Esophagus squamous epithelium (tissue), 5 donors: Measurements from ENCODE around the gene ETS2. TPM values are rescaled to one million over a fixed set of nuclear protein-coding genes. Genes with fewer than 3 reads are reported as not detected.

Source experiments
- DNase-seq: peaks from one replicate; lab custom pipeline; 2025; lab: John Stamatoyannopoulos, UW
- H3K27ac ChIP-seq, 4 donors: fragments of 200-600 bp; sonication (generic); one replicate each; pipeline ENCODE4 v1.5.1; 2016 to 2019; ENCODE audit warnings: mild to moderate bottlenecking in 1 of 4
- H3K27me3 ChIP-seq, 4 donors: fragments of 200-600 bp; sonication (generic); 1 replicate in 3 of 4; 2 replicates in 1 of 4; pipeline versions ENCODE4 v1.5.1 to v1.6.0; 2017 to 2021; ENCODE audit warnings: antibody characterized with exemption in 1 of 4
- H3K36me3 ChIP-seq, 3 donors: fragments of 200-600 bp; sonication (generic); one replicate each; pipeline ENCODE4 v1.5.1; 2016 to 2019
- H3K4me1 ChIP-seq, 3 donors: fragments of 200-600 bp; sonication (generic); one replicate each; pipeline ENCODE4 v1.5.1; 2017 to 2019
- H3K4me3 ChIP-seq, 4 donors: fragments of 200-600 bp; sonication (generic); 1 replicate in 3 of 4; 2 replicates in 1 of 4; pipeline ENCODE4 v1.5.1; 2016 to 2019; ENCODE audit warnings: mild to moderate bottlenecking in 2 of 4, moderate library complexity in 1 of 4
- H3K9me3 ChIP-seq, 3 donors: fragments of 200-600 bp; sonication (generic); one replicate each; pipeline ENCODE4 v1.5.1; 2016 to 2019
- POLR2A ChIP-seq, 4 donors: fragments of 450-650 bp; IDR thresholded peaks; one replicate each; pipeline ENCODE4 v1.6.1; 2017; ENCODE audit warnings: antibody characterized with exemption in 4 of 4, mild to moderate bottlenecking in 4 of 4, moderate library complexity in 3 of 4
- WGBS, 2 donors: methylation state at CpG; one replicate each; pipeline ENCODE4 v1.1.5; 2018; 5-methylcytosine and 5-hydroxymethylcytosine counted together
- intact Hi-C: fragments of 100-400 bp; cut with DNase I; formaldehyde crosslinking; loops from one replicate; pipeline ENCODE4 v1.15.0; 2022
- total RNA-seq, 4 donors: library from RNA; depleted of rRNA; stranded (reverse); fragments of >200 nt; gene quantifications; one replicate each; pipeline ENCODE4 v1.1.0, GENCODE V29; 2016
- TF ChIP-seq, protein P1 (sequence below), 6 experiments: fragments of 450-650 bp in 4 of 6; fragments of 200-600 bp in 2 of 6; sonication (generic) in 2 of 6; IDR thresholded peaks; one replicate each; pipeline ENCODE4 v1.5.1; 2016 to 2019; ENCODE audit warnings: antibody characterized with exemption in 6 of 6, mild to moderate bottlenecking in 4 of 6, moderate library complexity in 4 of 6
- donor health status: DM: yes; HTN: yes; CAD: no.

ETS2 gene
- total RNA-seq, 4 donors from 2014 or later = 67.5 to 118 (median 78.8) TPM

DNA sequence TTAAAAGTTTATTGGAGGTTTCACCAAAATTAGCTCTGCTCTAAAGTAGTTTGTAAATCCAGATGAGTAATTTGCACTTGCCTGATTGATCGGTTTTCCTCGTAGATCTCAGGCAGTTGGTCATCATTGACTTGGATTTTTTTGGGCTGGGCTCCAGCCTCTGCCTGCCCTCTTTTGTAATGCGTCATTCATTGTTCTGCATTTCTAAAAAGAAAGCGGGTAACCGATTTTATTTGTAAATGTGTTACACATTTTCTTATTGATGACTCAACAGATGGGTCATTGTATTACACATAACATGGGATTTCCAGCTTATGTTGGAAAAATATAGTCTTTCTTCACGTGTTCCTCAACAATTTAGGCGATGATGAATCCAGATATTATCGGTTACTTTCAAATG is 5.5 kb downstream of the ETS2 start:
- 17 to 23% methylated on average over 8 of the region's 8 CpGs for WGBS, 2 donors
- Histone ChIP-seq H3K36me3 (peaks cover 20 to 68% (median 25%) of the 10 kb centered on the region in 3 donors), H3K27ac (peak overlapping the region; percentile 81 to 100 (median 100)), H3K4me1 (peaks cover 15 to 85% (median 33%) of the 10 kb centered on the region in 3 donors), H3K4me3 (peak overlapping the region in 2 of 4 donors; percentile 95 to 99), H3K27me3 (no peaks in the 10 kb centered on the region), H3K9me3 (no peaks in the 10 kb centered on the region)
- no peak for DNase-seq
- intact Hi-C loops = no loop called here
- TF ChIP-seq, protein P1, sequence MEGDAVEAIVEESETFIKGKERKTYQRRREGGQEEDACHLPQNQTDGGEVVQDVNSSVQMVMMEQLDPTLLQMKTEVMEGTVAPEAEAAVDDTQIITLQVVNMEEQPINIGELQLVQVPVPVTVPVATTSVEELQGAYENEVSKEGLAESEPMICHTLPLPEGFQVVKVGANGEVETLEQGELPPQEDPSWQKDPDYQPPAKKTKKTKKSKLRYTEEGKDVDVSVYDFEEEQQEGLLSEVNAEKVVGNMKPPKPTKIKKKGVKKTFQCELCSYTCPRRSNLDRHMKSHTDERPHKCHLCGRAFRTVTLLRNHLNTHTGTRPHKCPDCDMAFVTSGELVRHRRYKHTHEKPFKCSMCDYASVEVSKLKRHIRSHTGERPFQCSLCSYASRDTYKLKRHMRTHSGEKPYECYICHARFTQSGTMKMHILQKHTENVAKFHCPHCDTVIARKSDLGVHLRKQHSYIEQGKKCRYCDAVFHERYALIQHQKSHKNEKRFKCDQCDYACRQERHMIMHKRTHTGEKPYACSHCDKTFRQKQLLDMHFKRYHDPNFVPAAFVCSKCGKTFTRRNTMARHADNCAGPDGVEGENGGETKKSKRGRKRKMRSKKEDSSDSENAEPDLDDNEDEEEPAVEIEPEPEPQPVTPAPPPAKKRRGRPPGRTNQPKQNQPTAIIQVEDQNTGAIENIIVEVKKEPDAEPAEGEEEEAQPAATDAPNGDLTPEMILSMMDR (IDR thresholded peaks at IDR 0.05) = no peak
- TF ChIP-seq POLR2A (IDR thresholded peaks at IDR 0.05) = no peak

DNA sequence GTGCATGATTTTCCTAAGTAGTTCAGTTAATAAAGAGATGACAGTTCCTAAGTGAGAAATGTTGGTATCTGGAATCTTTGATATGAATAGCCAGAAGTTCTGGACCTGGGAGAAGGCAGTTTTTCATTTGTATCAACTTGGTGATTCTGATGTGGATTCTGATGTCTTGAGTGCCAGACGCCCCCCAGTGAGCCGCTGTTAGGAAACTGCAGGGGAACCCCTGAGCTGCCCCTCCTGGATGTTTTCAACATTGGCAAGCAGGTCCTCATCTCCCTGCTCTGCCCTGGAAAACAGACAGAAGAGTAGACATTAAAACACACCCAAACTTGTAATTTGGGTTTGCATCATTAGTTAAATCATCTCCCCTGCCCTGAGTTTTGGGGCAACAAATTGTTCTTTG is 7.4 kb downstream of the ETS2 start:
- H3K4me3 ChIP-seq = no peak overlapping the region
- WGBS, 2 donors = 59 to 72% methylated on average over 2 of the region's 2 CpGs
- DNase-seq = no peak
- no peaks in the 10 kb centered on the region for H3K27me3 ChIP-seq
- intact Hi-C loops = no loop called here
- H3K36me3 ChIP-seq = peaks cover 25 to 83% (median 36%) of the 10 kb centered on the region in 3 donors
- peaks cover 13 to 95% (median 44%) of the 10 kb centered on the region in 3 donors for H3K4me1 ChIP-seq
- no peak for TF ChIP-seq POLR2A (IDR thresholded peaks at IDR 0.05)
- TF ChIP-seq, protein P1 (IDR thresholded peaks at IDR 0.05) = no peak
- H3K9me3 ChIP-seq = no peaks in the 10 kb centered on the region
- peak overlapping the region; percentile 72 to 100 (median 100) for H3K27ac ChIP-seq

DNA sequence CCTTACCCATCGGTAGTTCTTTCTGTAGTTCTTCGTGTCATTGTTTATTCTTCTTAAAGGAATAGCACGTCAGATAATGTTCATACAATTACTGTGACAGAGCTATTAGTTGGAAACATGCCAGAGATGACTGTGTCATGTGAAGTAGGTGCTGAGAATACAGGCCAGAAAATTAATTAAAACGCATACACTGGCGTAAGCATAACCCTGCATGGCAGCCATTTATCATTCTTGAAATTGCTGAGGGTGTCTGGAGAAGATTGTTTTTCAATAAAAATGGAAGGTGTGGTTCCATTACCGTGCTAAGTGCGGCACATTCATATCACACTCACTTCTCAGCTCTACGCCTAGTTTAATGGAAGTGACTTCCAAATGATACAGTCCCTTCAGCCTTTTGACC is 7.8 kb downstream of the ETS2 start:
- peak overlapping the region; percentile 72 to 100 (median 100) for H3K27ac ChIP-seq
- no peak overlapping the region for H3K4me3 ChIP-seq
- 56 to 59% methylated on average over 8 of the region's 8 CpGs for WGBS, 2 donors
- H3K36me3 ChIP-seq = peaks cover 26 to 85% (median 40%) of the 10 kb centered on the region in 3 donors
- intact Hi-C loops = no loop called here
- no peak for DNase-seq
- H3K27me3 ChIP-seq = no peaks in the 10 kb centered on the region
- no peaks in the 10 kb centered on the region for H3K9me3 ChIP-seq
- TF ChIP-seq, protein P1 (IDR thresholded peaks at IDR 0.05) = no peak
- TF ChIP-seq POLR2A (IDR thresholded peaks at IDR 0.05) = no peak
- H3K4me1 ChIP-seq = peaks cover 10 to 95% (median 48%) of the 10 kb centered on the region in 3 donors

DNA sequence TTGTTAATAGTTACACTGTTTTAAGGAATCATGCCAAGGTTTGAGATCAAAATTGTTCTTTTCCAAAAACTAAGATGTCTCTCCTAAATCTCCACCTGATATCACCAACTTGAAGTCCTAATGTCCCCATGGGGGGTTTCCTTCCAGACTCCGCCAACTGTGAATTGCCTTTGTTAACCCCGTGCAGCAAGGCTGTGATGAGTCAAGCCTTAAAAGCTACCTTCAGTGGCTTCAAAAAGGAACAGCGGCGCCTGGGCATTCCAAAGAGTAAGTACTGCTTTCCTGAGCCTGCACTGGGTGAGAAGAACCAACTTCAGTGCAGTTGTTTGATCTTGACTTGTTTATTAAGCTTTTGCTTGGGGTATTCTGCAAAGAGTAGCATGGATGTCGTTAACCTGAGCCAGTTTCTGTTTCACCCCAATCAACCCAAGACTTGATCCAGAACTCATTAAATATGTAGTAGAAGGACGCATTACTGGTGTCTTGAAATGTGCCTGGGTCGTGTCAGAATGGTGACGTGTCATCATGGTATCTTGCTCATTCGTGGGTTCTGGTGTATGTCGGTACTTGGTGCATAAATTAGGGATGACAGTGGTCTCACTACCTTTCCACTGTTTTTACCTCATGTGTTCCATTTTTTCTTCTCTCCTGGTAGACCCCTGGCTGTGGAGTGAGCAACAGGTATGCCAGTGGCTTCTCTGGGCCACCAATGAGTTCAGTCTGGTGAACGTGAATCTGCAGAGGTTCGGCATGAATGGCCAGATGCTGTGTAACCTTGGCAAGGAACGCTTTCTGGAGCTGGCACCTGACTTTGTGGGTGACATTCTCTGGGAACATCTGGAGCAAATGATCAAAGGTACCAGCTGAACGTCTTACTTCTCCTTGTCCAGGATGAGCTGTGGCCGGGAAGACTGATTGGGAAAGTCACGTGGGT is 8.7 kb downstream of the ETS2 start:
- Histone ChIP-seq H3K4me1 (peaks cover 10 to 95% (median 51%) of the 10 kb centered on the region in 3 donors), H3K27me3 (no peaks in the 10 kb centered on the region), H3K27ac (peak overlapping the region; percentile 23 to 100 (median 70)), H3K4me3 (no peak overlapping the region), H3K36me3 (peaks cover 34 to 91% (median 49%) of the 10 kb centered on the region in 3 donors), H3K9me3 (no peaks in the 10 kb centered on the region)
- TF ChIP-seq POLR2A (IDR thresholded peaks at IDR 0.05) = no peak
- TF ChIP-seq, protein P1 (IDR thresholded peaks at IDR 0.05) = no peak
- intact Hi-C loops = no loop called here
- DNase-seq = no peak
- 77 to 82% methylated on average over 16 of the region's 16 CpGs for WGBS, 2 donors

DNA sequence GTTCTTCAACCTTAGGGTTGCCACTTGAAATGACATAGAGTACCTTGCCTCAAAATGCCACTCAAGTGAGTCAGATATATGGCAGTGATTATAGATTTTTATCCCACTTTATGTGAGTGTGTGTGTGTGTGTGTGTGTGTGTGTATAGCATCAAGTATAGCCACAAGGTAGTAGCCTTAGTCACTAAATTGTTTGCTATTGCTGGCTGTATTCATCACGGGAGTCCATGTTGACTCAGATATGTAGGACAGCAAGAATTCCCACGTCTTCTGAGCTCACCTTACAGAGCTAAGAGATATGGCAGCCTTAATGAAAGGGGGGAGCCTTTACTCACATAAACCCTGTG is 9.3 kb downstream of the ETS2 start:
- intact Hi-C loops = no loop called here
- peaks cover 10 to 95% (median 52%) of the 10 kb centered on the region in 3 donors for H3K4me1 ChIP-seq
- no peak for DNase-seq
- no peak overlapping the region for H3K4me3 ChIP-seq
- WGBS, 2 donors = 55 to 57% methylated on average over 2 of the region's 2 CpGs
- peaks cover 40 to 91% (median 49%) of the 10 kb centered on the region in 3 donors for H3K36me3 ChIP-seq
- no peak for TF ChIP-seq POLR2A (IDR thresholded peaks at IDR 0.05)
- TF ChIP-seq, protein P1 (IDR thresholded peaks at IDR 0.05) = no peak
- no peaks in the 10 kb centered on the region for H3K27me3 ChIP-seq
- peak overlapping the region; percentile 23 to 99 (median 53) for H3K27ac ChIP-seq
- H3K9me3 ChIP-seq = no peaks in the 10 kb centered on the region
